Stimulated activated CD4-positive, alpha-beta T cell treated with anti-CD3 and anti-CD28 coated beads, Interleukin-15, amount 100 ng/mL, for 1 hour (primary cell): ENCODE results near the gene BLOC1S4.
"Not testable (repeated sequence)": the region's sequence is repeated elsewhere in the genome, so short reads cannot be mapped to it uniquely, and the experiment has no call there.

Source experiments
- DNase-seq, 2 donors: peaks; one replicate each; pipeline ENCODE4 v3.0.0-alpha.2; 2020; ENCODE audit warnings: low read depth in 1 of 2, low spot score in 1 of 2

Gene BLOC1S4

DNA sequence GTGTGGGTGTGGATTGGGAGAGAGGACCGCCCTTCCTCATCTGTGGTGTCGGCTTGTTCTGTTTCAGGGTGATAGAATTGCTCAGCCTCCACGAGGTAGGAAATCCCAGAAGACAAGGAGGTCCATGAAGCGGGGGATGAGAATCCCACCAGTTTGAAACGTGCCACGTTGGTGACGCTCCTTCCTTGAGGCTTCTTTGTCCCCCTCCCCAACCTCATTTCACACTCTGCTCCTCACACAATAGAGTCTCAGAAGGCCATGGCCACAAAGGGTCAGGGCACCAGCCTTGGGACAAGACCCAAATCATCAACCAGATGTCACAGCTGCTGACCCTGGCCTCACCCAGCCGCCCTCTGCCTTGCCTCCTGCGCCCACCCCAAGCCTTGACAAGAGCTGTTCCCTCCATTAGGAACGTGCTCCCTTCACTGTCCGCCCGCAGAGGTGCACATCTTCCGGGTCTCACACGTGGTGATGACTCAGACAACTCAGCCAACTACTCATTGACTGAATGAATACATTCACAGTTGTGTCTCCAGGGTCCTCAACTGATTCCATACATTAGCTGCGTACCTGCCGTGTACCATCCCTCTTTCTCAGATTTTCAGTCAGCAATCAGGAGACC lies 18.3 kb downstream of the BLOC1S4 start:
- DNase-seq: no peak

GRCh38 chr4:6739920-6740319 lies 23.9 kb downstream of the BLOC1S4 start:
- no peak for DNase-seq

DNA sequence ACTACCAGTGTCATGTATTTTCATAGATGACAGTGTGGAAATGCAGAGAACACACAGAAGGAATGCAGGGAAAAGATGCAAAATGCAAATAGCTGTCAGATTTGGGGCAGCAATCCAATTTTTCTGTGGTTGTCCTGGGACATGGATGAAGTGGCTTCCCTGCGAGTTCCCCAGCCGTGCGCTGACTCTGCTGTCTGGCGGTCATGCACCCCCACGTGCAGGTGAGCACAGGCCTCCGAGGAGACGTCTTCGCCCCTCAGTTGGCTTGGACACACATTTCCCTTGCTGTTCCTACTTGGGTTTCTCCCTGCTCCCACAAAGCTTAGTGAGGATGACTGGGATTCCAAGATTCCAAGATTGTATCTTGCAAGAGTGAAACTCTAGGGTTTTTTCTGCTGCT lies 24.4 kb downstream of the BLOC1S4 start:
- DNase-seq: no peak

GRCh38 chr4:6742507-6742906 lies 26.5 kb downstream of the BLOC1S4 start:
- no peak for DNase-seq

DNA sequence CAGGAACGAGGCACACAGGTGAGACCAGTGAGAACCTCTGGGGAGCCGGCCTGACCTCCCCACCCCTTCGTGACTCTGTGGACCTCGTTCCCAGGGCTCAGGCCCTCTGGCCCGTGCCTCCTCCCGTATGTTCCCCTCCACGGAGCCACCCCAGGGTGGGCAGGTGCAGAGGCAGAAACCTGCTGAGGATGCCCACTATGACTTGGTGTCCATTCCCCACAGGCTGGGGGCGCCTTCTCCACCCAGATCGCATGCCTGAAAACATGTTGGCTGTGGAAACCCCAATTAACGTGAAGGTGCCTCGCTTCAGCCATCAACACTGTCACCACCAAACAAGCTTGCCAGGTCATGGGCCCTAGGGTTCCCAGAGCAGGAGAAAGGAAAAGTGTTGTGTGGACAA lies 27.0 kb downstream of the BLOC1S4 start:
- no peak for DNase-seq

DNA sequence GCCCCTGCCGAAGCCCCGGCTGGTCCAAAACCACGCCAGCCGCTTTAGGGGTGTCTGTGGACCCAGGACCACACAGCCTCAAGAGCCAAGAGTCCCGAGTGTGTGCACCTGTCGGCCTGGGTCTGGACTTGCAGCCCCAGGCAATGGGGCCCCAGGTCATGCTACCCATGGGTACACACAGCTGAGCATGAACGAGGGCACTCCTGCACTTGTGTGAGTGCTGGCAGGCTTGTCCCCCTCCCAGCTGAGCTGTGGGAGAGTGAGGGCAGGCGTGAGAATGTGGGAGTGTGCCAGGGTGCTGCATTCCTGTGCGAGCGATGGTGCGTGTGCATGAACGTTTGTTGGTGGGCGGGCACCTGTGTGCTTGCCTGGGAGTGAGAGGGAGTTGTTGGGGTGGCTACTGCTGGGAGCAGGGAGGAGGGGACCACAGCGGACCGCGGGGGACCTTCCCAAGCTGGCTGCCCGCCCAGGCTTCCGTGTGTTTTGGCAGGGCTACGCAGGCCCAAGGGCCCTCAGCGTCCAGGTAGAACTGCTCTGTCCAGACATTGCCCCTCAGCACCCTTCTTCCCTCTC lies 30.8 kb downstream of the BLOC1S4 start:
- no peak for DNase-seq

DNA sequence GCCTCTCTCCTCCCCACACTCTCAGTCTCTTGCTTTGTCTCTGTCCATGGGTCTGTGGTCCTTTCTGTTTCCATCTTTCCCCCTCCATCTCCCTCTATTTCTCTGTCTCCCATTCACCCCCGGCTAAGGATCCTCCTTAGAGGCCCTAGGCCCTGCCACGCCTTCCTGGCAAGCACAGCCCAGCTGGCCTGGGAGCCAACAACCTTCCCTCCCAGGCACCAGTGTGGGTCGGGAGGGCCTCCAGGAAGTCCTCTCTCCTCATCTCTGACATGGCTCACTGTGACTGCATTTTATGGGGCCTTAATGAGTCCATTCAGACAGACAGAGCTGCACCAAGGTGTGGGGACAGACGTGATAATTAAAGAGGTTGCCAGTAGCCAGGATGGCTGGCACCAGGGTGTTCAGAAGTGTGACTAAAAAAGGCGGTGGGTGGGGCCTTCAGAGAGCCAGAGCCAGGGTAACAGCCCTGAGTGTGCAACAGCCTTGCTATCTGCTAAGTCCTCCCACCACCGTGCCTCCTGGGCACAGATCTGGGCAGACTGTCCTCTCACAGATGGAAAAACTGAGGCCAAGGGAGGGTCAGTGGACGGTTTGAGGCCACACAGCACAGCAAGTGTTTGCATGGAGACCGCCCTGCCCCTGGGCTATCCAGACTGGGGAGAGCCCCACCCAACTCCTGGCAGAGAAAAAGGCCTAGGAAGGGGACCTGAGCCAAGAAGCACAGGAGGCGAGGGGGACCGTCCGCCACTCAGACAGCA lies 31.5 kb downstream of the BLOC1S4 start:
- DNase-seq: no peak

DNA sequence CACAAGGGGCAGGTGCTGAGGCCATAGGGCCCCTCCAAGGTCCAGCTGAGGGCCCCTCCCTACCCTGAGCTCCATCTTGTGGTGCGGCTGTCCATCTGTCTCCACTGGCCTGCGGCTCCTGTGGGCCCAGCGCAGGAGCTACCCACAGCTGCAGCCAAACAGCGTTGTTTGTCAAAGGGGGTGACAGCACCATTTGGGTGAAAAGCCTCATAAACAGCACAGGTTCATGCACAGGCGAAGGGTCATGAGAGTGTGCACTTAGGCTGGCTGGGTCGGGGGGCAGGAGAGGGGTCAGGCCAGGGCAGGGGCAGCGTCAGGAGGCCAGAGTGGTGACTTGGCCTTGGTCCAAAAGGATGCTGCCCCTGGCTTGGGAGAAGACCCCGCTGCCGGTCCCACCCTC lies 32.3 kb downstream of the BLOC1S4 start:
- DNase-seq: no peak

DNA sequence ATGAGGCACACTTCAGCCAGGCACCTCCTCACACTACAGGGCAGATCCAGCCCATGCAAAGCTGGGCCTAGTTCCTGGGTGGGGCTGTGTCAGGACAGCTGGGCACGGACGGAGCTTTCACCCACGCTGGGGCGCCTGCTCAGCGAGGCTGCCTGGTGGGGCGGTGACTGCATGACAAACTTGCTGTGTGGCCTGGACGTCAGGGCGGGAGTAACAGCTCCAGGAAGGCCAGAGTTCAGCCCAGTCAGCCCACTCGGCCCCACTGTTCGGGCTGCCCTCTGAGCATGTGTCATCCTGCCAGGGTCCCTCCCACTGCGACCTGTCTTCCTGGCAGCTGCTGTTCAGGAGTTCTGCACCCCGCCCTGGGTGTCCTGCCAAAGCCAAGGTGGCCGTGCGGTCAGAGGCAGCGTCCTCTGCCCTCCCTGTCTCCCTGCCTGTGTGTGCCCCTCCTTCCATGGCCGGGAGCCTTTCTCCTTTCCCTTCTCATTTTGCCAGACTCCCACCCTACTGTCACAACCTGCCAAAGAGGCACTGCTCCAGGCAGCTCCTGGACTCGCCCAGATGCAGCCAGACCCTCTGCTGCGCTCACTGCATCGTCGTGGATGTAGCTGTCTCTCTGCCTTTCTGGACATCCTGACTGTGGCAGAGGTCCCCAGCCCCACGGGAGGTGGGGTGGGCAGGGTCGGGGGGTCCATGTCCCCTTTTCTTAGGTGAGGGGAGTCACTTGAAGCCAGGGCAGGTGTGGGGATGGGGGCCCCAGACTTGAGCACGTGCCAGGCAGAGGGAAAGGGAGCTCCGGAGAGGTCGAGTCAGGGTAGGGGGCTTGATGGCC lies 33.6 kb downstream of the BLOC1S4 start:
- DNase-seq: no peak

GRCh38 chr4:6750286-6751221 lies 34.6 kb downstream of the BLOC1S4 start:
- no peak for DNase-seq

GRCh38 chr4:6751611-6752485 lies 35.9 kb downstream of the BLOC1S4 start:
- no peak for DNase-seq

- no peak for DNase-seq
Observed at GRCh38 chr4:6752486-6752829, 36.5 kb downstream of the BLOC1S4 start.

GRCh38 chr4:6753103-6753560 lies 37.2 kb downstream of the BLOC1S4 start:
- no peak for DNase-seq

DNA sequence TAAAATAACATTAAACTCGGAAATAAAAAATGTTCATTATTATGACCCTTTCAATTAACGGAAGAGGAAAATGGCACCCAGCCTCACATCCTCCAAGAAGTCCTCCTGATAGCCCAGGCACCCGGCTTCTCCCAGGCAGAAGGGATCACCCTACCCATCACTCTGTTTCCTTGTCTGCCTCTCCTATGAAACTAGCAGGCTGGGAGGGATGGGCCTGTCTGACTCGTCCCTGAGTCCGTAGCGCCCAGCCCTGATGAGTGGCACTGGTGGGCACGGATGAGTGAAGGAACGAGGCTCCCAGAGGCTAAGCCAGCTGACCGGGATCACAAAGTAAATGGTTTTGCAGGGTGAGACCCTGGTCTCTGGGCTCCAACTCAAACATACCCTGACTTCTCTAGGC lies 37.9 kb downstream of the BLOC1S4 start:
- no peak for DNase-seq

- DNase-seq: no peak
Observed at GRCh38 chr4:6754481-6755087, 38.6 kb downstream of the BLOC1S4 start.

DNA sequence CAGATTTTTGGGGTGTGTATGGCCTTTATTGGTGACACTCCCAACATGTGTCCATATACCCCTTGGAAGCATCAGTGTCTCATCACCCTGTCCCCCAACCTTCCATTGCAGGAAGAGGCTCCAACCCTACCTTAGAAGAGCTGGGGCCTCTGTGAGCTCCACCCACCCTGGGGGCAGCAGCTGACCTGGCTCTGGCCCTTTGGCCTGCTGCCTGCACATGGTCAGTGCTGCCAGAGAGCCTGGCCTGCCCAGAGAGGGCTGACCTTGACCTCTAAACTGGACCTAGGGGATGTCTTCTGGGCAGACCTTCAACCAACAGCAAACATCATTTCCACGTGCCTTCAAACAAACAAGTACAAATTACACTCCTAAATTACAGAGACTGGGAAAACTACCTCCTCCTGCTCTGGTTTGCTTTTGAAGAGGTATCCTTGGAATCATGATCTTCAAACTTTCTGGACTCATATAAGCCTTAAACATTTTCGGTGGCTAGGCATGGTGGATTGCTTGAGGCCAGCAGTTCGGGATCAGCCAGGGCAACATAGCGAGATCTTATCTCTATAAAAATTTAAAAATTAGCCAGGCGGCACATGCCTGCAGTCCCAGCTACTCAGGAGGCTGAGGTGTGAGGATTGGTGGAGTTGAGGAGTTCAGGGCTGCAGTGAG lies 39.2 kb downstream of the BLOC1S4 start:
- DNase-seq: no peak

GRCh38 chr4:6756345-6756744 lies 40.4 kb downstream of the BLOC1S4 start:
- DNase-seq: not testable (repeated sequence)

- no peak for DNase-seq
Observed at GRCh38 chr4:6758728-6759127, 42.8 kb downstream of the BLOC1S4 start.

- no peak for DNase-seq
Observed at GRCh38 chr4:6760865-6761264, 44.9 kb downstream of the BLOC1S4 start.
